Inflammatory macrophage treated with lipopolysaccharide for 1 hour (primary cell): Measurements from ENCODE around the gene LAT.
A peak's percentile ranks its signal among the peaks of the same experiment; 100 is the strongest.
"Not testable (repeated sequence)": the region's sequence is repeated elsewhere in the genome, so short reads cannot be mapped to it uniquely, and the experiment has no call there.

Experiments
- DNase-seq, 2 donors: peaks; one replicate each; pipeline ENCODE4 v3.0.0-alpha.2; 2020 to 2022

LAT gene

GRCh38 chr16:28977703-28978662, 6.9 kb upstream of the LAT start:
- DNase-seq, result peak in 1 of 2 donors; percentile 15

GRCh38 chr16:28980330-28980729, 4.5 kb upstream of the LAT start:
- DNase-seq, result not testable (repeated sequence)

- no peak for DNase-seq
Measured at GRCh38 chr16:28980929-28981328, 3.9 kb upstream of the LAT start.

- DNase-seq, result peak; percentile 51 to 87
Measured at GRCh38 chr16:28981517-28981916, 3.3 kb upstream of the LAT start.

DNA sequence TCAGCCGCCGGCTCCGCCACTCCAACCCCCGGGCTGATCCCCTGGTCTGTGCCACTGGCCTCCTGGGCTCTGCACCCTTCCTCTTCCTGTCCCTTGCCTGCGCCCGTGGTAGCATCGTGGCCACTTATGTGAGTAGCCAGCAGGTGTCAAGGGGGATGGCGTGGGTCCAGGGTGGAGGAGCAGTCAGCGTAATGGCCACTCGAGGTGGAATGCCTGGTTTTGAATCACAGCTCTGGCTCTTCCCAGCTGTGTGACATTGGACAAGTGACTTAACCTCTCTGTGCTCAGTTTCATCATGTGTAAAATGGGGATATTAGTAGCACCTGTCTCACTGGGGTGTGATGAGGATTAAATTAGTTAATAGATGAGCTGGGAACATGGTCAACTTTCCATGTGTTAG, 2.4 kb upstream of the LAT start:
- DNase-seq, result no peak

DNA sequence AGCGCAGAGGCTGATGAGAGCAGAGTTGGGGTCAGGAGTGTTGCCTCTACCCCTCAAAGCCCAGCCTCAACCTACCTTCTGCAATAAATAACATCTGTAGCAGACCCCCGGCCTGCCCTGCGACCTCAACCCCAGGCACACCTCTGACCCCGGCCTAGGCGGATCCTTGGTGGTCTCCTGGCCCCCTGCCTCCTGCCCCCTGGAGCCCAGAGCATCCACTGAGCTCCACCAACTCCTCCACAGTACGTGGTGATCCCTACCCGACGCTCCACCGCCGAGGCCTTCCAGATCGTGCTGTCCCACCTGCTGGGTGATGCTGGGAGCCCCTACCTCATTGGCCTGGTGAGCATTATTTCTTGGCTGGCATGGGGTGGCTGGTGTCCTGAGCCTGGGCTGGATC, 1.9 kb upstream of the LAT start:
- DNase-seq, result no peak

DNA sequence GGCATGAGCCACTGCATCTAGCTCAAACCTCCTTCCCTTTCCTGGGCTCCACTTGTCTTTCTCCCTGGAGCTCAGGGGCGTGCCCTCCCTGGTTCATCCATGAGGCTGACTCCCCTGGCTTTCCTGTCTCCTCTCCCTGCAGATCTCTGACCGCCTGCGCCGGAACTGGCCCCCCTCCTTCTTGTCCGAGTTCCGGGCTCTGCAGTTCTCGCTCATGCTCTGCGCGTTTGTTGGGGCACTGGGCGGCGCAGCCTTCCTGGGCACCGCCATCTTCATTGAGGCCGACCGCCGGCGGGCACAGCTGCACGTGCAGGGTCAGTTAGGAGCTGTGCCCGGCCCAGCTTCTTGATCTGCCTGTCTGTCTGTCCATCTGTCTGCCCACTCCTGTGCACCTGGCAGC, 1.2 kb upstream of the LAT start:
- no peak for DNase-seq

DNA sequence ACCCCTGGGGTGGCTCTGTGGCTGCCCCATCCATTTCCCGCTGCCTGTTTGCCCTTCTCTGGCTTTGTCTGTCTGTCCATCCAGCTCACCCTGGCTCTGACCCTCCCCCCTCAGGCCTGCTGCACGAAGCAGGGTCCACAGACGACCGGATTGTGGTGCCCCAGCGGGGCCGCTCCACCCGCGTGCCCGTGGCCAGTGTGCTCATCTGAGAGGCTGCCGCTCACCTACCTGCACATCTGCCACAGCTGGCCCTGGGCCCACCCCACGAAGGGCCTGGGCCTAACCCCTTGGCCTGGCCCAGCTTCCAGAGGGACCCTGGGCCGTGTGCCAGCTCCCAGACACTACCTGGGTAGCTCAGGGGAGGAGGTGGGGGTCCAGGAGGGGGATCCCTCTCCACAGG, 761 bp upstream of the LAT start:
- DNase-seq, result no peak

GRCh38 chr16:28985211-28986041, 574 bp downstream of the LAT start:
- no peak for DNase-seq

GRCh38 chr16:28986046-28986445, 1.2 kb downstream of the LAT start:
- DNase-seq, result no peak

- DNase-seq, result no peak
Measured at GRCh38 chr16:28986492-28986891, 1.6 kb downstream of the LAT start.

DNA sequence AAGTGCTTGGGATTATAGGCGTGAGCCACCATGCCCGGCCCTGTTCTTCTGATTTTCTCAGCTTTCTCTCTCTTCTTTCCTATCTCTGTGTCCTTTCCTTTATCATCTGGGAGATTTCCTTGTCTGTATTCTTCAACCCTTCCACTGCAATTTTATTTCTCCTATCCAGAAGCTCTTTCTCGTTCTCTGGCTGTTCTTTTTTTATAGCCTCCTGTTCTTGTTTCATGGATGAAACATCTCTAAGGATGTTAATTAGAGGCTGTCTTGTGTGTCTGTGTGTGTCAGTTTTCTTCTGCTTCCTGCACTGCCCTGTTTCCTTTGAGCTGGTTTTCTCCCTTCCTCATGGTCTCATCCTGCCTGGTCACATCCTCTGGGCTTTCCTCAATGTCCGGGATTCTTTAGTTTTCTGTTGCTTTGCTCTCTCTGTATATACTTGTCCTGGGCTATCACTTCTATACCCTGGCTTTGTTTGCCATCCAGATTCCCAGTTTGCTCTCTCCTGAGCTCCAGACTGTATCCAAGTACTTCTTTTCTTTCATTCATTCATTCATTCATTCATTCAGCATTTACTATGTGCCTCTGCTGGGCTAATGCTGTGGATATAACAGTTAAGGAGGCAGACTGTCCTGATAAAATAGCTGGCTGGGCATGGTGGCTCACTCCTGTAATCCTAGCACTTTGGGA, 2.5 kb downstream of the LAT start:
- DNase-seq, result no peak

- no peak for DNase-seq
Measured at GRCh38 chr16:28989363-28989762, 4.5 kb downstream of the LAT start.

GRCh38 chr16:28990375-28991040, 5.7 kb downstream of the LAT start:
- DNase-seq, result no peak

- no peak for DNase-seq
Measured at GRCh38 chr16:28991687-28992086, 6.8 kb downstream of the LAT start.

GRCh38 chr16:28992496-28992895, 7.6 kb downstream of the LAT start:
- DNase-seq, result no peak

GRCh38 chr16:28998837-28999236, 14.0 kb downstream of the LAT start:
- DNase-seq, result no peak

DNA sequence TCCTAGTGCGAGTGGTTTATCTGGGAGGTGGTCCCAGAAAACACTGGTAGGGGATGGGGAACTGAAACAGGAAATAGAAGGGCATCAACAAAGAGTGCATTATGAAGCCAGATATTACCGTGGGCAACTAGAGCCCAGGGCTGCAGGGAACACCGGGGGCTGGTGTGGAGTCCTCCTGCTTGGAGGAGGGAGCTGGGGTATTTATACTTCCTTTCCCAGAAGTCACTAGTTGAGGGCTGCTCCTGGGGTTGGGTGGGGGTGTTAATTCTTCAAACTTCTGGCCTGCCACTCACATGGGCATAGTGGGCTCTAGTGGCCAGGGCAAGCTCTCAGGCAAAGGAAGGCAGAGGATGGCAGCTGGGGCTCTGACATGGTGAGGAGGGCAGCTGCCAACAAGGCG, 14.7 kb downstream of the LAT start:
- DNase-seq, result no peak

DNA sequence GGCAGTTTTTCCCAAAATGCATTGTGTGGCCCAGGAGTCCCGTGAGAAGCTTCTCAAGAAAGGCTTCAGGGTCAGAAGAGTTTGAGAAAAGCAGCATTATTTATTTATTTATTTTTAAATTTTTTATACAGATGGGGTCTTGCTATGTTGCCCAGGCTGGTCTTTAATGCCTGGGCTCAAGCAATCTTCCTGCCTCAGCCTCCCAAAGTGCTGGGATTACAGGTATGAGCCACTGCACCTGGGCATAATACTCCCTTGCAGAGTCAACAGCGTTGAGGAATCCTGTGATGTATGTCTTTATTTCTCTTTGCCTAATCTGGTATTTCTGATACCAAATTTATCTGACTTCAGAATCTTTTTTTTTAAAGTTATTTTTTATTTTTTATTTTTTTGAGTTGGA, 15.2 kb downstream of the LAT start:
- DNase-seq, result no peak

- DNase-seq, result not testable (repeated sequence)
Measured at GRCh38 chr16:29004496-29005139, 19.8 kb downstream of the LAT start.

GRCh38 chr16:29007730-29008593, 23.1 kb downstream of the LAT start:
- DNase-seq, result peak; percentile 30 to 60
